Mononuclear cell (primary cell): ENCODE data around the gene ATP2C2. TPM values are rescaled to one million over a fixed set of nuclear protein-coding genes. Genes with fewer than 3 reads are reported as not detected.

Experiments used
- H3K27me3 ChIP-seq: 2 replicates; pipeline ENCODE4 v1.6.0; 2011; ENCODE audit warnings: low read length, control low read depth; ENCODE audit not compliant: insufficient read depth
- H3K4me1 ChIP-seq: 2 replicates; pipeline ENCODE4 v1.5.1; 2011; ENCODE audit warnings: mild to moderate bottlenecking, low read length, control low read depth; ENCODE audit not compliant: insufficient read depth
- H3K4me3 ChIP-seq: 2 replicates; pipeline ENCODE4 v1.5.1; 2011; ENCODE audit warnings: mild to moderate bottlenecking, low read length, moderate library complexity
- H3K9me3 ChIP-seq: 2 replicates; pipeline ENCODE4 v1.5.1; 2011; ENCODE audit warnings: low read depth, mild to moderate bottlenecking, control low read depth, low read length
- total RNA-seq: library from RNA; depleted of rRNA; stranded (reverse); fragments of >200 nt; gene quantifications from one replicate; pipeline ENCODE4 v1.2.3, GENCODE V29; 2012

Gene ATP2C2
- total RNA-seq, 1 donor = not detected

- H3K27me3 ChIP-seq = peaks cover 34% of the 10 kb centered on the region
- peak overlapping the region; percentile 19 for H3K4me3 ChIP-seq
- no peaks in the 10 kb centered on the region for H3K9me3 ChIP-seq
- peaks cover 10% of the 10 kb centered on the region for H3K4me1 ChIP-seq
Observed at GRCh38 chr16:84367750-84368307, 509 bp upstream of the ATP2C2 start.

GRCh38 chr16:84369105-84369504 is 767 bp downstream of the ATP2C2 start:
- no peak overlapping the region for H3K4me3 ChIP-seq
- H3K4me1 ChIP-seq = peaks cover 10% of the 10 kb centered on the region
- peaks cover 34% of the 10 kb centered on the region for H3K27me3 ChIP-seq
- H3K9me3 ChIP-seq = no peaks in the 10 kb centered on the region

DNA sequence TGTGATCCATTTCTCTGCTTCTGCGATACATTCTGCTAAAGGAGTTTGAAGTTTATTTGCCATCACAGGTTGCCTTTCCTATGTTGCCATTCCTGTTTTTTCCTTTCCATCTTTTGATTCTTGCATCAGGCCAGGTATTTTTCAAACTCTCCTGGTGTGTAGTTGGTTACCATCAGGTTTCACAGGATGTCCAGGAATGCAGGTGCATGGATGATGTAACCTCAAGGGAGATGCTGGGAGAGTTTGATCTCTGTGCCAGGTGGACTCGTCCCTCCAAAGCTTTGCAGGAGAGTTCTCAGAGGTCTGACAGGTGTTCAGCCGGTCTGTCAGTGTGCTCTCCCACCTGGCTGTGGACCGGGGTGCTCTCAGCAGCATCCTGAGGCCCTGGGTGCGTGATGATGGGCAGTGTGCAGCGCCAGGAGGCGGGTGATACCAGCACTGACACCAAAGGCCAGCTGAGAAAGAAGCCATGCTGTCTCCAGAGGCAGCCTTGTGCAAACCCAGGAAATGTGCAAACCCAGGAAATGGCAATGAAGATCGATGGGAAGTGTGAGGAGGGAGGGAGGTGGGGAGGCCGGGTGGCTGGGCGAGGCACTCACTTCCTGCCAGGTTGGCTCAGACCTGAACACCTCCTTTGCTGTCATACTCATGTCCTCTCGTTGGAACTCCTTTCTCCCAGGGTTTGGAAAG is 1.7 kb downstream of the ATP2C2 start:
- no peaks in the 10 kb centered on the region for H3K9me3 ChIP-seq
- no peak overlapping the region for H3K4me3 ChIP-seq
- H3K27me3 ChIP-seq = peaks cover 34% of the 10 kb centered on the region
- H3K4me1 ChIP-seq = peaks cover 10% of the 10 kb centered on the region

DNA sequence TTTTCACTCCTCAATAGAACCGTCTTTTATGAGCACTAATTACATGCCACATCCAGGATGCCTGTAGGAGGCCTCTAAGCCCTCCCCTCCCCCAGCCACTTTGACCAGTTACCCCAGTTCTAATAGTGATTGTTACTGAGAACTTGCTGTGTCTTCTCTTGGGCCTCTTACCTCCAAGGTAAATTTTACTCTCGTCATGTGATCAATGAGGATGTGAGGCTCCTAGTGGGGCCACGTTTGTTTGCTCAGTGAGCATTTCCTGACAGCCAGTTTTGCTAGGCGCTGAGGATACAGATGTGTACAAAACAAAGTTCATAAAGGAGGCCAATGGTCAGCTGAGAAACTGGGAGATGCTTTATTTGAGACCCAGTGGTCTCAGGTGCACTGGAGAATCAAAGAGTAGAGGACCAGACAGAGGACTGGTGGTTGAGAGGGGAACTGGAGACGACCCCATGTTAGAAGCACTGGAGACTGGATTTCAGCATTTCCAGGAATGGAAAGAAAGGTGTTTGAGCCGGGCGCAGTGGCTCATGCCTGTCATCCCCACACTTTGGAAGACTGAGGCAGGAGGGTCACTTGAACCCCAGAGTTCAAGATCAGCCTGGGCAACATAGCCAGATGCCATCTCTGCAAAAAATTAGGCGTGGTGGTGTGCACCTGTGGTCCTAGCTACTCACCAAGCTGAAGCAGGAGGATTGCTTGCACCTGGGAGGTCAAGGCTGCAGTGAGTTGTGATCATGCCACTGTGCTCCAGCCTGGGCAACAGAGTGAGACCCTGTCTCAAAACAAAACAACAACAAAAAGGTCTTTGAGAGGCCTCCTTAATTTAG is 2.6 kb downstream of the ATP2C2 start:
- H3K4me3 ChIP-seq = no peak overlapping the region
- peaks cover 34% of the 10 kb centered on the region for H3K27me3 ChIP-seq
- H3K4me1 ChIP-seq = peaks cover 10% of the 10 kb centered on the region
- no peaks in the 10 kb centered on the region for H3K9me3 ChIP-seq

GRCh38 chr16:84371553-84371865 is 3.2 kb downstream of the ATP2C2 start:
- H3K4me3 ChIP-seq = no peak overlapping the region
- no peaks in the 10 kb centered on the region for H3K9me3 ChIP-seq
- H3K4me1 ChIP-seq = peaks cover 10% of the 10 kb centered on the region
- peaks cover 34% of the 10 kb centered on the region for H3K27me3 ChIP-seq

- no peaks in the 10 kb centered on the region for H3K9me3 ChIP-seq
- H3K4me3 ChIP-seq = no peak overlapping the region
- peaks cover 12% of the 10 kb centered on the region for H3K27me3 ChIP-seq
- H3K4me1 ChIP-seq = peaks cover 4% of the 10 kb centered on the region
Observed at GRCh38 chr16:84373907-84374489, 5.7 kb downstream of the ATP2C2 start.

GRCh38 chr16:84378099-84378498 is 9.8 kb downstream of the ATP2C2 start:
- Histone ChIP-seq H3K9me3 (no peaks in the 10 kb centered on the region), H3K4me3 (no peak overlapping the region), H3K4me1 (no peaks in the 10 kb centered on the region), H3K27me3 (no peaks in the 10 kb centered on the region)

- no peaks in the 10 kb centered on the region for H3K4me1 ChIP-seq
- no peaks in the 10 kb centered on the region for H3K9me3 ChIP-seq
- H3K27me3 ChIP-seq = no peaks in the 10 kb centered on the region
- no peak overlapping the region for H3K4me3 ChIP-seq
Observed at GRCh38 chr16:84378567-84378966, 10.2 kb downstream of the ATP2C2 start.

DNA sequence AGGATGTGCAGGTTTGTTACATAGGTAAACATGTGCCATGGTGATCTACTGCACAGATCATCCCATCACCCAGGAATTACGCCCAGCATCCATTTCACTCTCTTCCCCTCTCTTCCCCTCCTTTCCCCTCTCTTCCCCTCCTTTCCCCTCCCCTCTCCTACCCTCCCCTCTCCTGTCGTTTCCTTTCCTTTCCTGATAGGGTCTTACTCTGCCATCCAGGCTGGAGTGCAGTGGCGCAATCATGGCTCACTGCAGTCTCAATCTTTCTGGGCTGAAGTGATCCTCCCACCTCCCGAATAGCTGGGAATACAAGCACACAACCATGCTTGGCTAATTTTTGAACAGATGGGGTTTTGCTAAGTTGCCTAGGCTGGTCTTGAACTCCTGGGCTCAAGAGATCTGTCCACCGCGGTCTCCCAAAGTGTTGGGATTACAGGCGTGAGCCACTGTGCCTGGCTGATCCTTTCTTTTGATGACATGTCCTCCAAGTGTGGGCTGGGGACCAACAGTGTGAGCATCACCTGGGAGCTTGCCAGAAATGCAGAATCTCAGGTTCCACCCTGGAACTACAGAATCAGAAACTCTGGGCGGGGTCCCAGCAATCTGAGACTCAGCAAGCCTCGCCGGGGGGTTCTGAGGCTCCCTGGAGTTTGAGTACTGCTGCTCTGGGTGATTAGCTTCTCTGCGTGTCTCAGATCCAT is 10.8 kb downstream of the ATP2C2 start:
- Histone ChIP-seq H3K4me3 (no peak overlapping the region), H3K9me3 (no peaks in the 10 kb centered on the region), H3K27me3 (no peaks in the 10 kb centered on the region), H3K4me1 (no peaks in the 10 kb centered on the region)

DNA sequence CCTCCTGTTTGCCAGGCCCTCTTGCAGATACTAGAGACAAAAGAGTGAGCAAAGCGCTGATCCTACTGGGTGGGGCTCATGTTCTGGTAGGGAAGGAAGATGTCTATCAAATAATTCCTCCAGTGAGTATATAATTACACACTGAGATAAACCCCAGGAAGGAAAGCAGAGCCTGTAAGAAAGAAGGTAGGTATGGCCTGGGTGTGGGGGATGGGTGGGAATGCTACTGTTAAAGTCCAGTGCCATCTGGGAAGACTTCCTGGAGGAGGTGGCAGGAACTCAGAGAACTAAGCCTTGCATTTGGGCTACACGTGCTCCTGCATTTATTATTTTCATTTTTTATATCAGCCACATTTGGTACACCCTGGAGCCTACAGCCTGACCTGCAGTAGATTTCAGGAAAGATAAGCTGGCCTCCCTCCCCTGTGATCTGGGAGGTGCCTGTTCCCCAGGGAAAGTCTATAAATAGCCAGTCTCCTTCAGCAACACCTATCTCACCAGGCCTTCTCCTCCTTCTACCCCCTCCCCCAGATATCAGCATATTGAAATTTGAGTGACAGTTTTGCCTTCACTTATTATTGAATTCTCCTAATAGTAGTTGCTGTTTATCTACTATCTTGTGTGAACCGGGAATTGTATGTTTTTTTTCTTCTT is 11.5 kb downstream of the ATP2C2 start:
- Histone ChIP-seq H3K4me3 (no peak overlapping the region), H3K9me3 (no peaks in the 10 kb centered on the region), H3K27me3 (no peaks in the 10 kb centered on the region), H3K4me1 (no peaks in the 10 kb centered on the region)

GRCh38 chr16:84380405-84380804 is 12.1 kb downstream of the ATP2C2 start:
- Histone ChIP-seq H3K9me3 (no peaks in the 10 kb centered on the region), H3K4me3 (no peak overlapping the region), H3K4me1 (no peaks in the 10 kb centered on the region), H3K27me3 (no peaks in the 10 kb centered on the region)

- H3K4me3 ChIP-seq = no peak overlapping the region
- no peaks in the 10 kb centered on the region for H3K27me3 ChIP-seq
- no peaks in the 10 kb centered on the region for H3K9me3 ChIP-seq
- no peaks in the 10 kb centered on the region for H3K4me1 ChIP-seq
Observed at GRCh38 chr16:84382396-84382795, 14.1 kb downstream of the ATP2C2 start.

GRCh38 chr16:84383106-84383505 is 14.8 kb downstream of the ATP2C2 start:
- H3K27me3 ChIP-seq = no peaks in the 10 kb centered on the region
- no peaks in the 10 kb centered on the region for H3K4me1 ChIP-seq
- no peak overlapping the region for H3K4me3 ChIP-seq
- no peaks in the 10 kb centered on the region for H3K9me3 ChIP-seq

DNA sequence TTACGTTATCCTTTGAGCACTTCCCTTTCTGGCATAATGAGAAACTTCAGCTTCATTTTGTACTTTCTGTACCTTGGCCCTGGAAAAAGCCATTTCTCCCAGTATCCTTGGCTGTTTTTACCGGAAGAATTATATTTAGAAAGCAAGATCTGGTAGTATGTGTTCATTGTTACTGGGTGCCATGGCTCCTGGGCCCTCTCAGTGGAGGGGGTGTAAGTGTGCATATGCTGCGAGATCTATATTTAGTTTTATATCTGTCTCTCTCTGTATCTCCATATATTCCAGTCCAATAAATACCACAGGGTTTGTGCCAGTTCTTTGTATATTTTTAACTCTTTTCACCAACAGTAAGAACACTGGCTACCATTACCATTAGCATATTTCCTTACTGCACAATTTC is 17.7 kb downstream of the ATP2C2 start:
- no peaks in the 10 kb centered on the region for H3K27me3 ChIP-seq
- no peaks in the 10 kb centered on the region for H3K4me1 ChIP-seq
- H3K9me3 ChIP-seq = no peaks in the 10 kb centered on the region
- H3K4me3 ChIP-seq = no peak overlapping the region
